Thymus (tissue), 11 donors: ENCODE data around the gene AFTPH. TPM values are rescaled to one million over a fixed set of nuclear protein-coding genes. Genes with fewer than 3 reads are reported as not detected.

Experiments
- DNase-seq, 9 donors: peaks; one replicate each; pipeline ENCODE4 v3.0.0-alpha.2; 2013; ENCODE audit warnings: low spot score in 9 of 9, low read depth in 6 of 9, missing footprints in 1 of 9
- H3K27ac ChIP-seq, 2 donors: one replicate each; pipeline ENCODE4 v1.5.1; 2013; ENCODE audit warnings: control low read depth in 1 of 2, low read depth in 1 of 2, low read length in 1 of 2, mild to moderate bottlenecking in 1 of 2, moderate library complexity in 1 of 2
- H3K27me3 ChIP-seq, 2 donors: one replicate each; pipeline ENCODE4 v1.5.1; 2013; ENCODE audit warnings: low read length in 1 of 2; ENCODE audit not compliant: control insufficient read depth in 2 of 2, insufficient read depth in 1 of 2
- H3K36me3 ChIP-seq, 2 donors: one replicate each; pipeline ENCODE4 v1.5.1; 2013; ENCODE audit warnings: low read length in 1 of 2, mild to moderate bottlenecking in 1 of 2, moderate library complexity in 1 of 2; ENCODE audit not compliant: control insufficient read depth in 2 of 2, insufficient read depth in 2 of 2
- H3K4me1 ChIP-seq, 2 donors: one replicate each; pipeline ENCODE4 v1.5.1; 2013; ENCODE audit warnings: low read length in 2 of 2; ENCODE audit not compliant: control insufficient read depth in 2 of 2, insufficient read depth in 2 of 2
- H3K4me3 ChIP-seq, 2 donors: one replicate each; pipeline ENCODE4 v1.5.1; 2013; ENCODE audit warnings: low read length in 2 of 2, control low read depth in 1 of 2, mild to moderate bottlenecking in 1 of 2
- H3K9me3 ChIP-seq, 2 donors: one replicate each; pipeline ENCODE4 v1.5.1; 2013; ENCODE audit warnings: low read length in 1 of 2, mild to moderate bottlenecking in 1 of 2; ENCODE audit not compliant: control insufficient read depth in 2 of 2, insufficient read depth in 1 of 2
- WGBS: extraction: QIAGEN DNeasy Blood & Tissue Kit; methylation state at CpG from one replicate; pipeline ENCODE4 v1.1.7; 2013; 5-methylcytosine and 5-hydroxymethylcytosine counted together
- polyA plus RNA-seq: library from polyadenylated mRNA; stranded (reverse); fragments of 200-250 nt; gene quantifications from one replicate; pipeline ENCODE4 v1.2.3, GENCODE V29; 2013
- total RNA-seq: library from RNA; stranded (reverse); fragments of 120-200 nt; gene quantifications from one replicate; pipeline ENCODE4 v1.2.4, GENCODE V29; 2013
- donor health status: healthy.

AFTPH gene
- total and polyA plus RNA-seq, 2 donors, result 43.2 to 76.0 TPM

DNA sequence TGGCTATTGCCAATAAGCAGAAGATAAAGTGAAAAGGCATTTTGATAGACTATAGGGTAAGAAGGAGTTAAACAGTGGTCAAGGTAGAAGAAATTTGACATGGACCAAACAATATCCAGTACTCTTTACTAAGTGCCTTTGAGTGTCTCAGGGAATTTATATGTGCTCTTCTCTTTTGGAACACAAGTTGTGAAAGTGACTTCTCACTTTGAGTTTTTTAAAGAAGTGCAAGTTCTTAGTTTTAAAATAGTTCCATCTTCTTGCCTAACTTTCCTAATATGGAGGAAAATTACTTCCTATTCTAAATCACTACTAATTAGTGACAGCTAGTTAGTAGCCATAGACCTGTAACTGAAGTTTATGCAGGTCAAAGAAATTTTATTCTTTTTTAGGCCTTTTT, 63.4 kb downstream of the AFTPH start:
- Histone ChIP-seq H3K27ac (no peak overlapping the region), H3K36me3 (peaks cover 11 to 40% of the 10 kb centered on the region in 2 donors), H3K9me3 (no peaks in the 10 kb centered on the region), H3K4me3 (no peak overlapping the region), H3K4me1 (no peaks in the 10 kb centered on the region), H3K27me3 (no peaks in the 10 kb centered on the region)
- DNase-seq, result no peak

DNA sequence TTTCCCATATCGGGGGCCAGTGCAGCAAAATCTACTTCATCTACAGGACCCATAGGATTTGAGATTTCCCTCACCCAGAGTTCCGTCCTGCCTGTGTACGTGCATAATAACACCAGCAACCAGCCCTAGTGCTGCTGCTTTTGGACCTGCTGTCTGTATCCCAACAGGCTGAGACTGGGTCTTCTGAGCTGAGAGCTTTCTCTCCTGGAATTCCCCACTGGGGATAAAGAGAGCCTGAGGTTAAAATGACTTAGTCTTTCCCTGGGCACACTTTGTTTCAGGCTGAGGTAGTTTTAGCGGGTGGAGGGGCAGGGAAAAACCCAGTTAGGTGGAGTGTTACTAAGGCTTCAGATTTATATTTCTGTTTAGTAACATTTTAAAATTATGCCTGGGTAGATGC, 67.1 kb downstream of the AFTPH start:
- no peak for DNase-seq
- Histone ChIP-seq H3K36me3 (peaks cover 14 to 36% of the 10 kb centered on the region in 2 donors), H3K4me3 (no peak overlapping the region), H3K9me3 (peaks cover 0 to 3% of the 10 kb centered on the region in 2 donors), H3K4me1 (no peaks in the 10 kb centered on the region), H3K27ac (no peak overlapping the region), H3K27me3 (no peaks in the 10 kb centered on the region)
- 95% methylated on average over 4 of the region's 4 CpGs for WGBS

DNA sequence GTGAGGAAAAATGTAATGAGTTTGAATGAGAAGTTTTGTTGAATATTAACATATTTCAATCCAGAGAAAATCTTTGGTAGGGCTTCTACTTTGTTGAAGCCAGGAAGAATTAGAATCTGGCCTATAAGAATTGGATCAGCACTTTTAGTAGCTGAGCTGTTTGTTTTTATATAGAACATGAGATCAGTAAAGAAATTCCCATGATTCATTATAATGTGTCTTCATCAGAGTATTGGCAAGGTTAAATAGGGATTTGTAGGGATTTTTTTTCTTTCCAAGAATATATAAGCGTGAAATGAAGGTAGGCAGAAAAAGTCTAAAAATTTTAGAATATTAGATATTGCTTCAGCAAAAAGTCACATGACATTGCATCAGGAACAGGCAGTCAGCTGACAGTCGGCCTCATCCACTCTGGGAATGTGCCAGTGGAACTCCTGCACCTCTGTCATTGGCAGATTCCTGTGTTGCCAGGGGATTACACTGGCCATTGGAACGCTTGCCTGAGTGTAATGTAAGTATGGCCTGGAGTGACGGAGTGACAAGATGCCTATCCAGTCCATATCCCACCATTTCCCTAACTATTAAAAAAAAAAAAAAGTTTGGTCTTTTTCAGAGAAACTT, 69.0 kb downstream of the AFTPH start:
- H3K9me3 ChIP-seq, result peaks cover 0 to 3% of the 10 kb centered on the region in 2 donors

DNA sequence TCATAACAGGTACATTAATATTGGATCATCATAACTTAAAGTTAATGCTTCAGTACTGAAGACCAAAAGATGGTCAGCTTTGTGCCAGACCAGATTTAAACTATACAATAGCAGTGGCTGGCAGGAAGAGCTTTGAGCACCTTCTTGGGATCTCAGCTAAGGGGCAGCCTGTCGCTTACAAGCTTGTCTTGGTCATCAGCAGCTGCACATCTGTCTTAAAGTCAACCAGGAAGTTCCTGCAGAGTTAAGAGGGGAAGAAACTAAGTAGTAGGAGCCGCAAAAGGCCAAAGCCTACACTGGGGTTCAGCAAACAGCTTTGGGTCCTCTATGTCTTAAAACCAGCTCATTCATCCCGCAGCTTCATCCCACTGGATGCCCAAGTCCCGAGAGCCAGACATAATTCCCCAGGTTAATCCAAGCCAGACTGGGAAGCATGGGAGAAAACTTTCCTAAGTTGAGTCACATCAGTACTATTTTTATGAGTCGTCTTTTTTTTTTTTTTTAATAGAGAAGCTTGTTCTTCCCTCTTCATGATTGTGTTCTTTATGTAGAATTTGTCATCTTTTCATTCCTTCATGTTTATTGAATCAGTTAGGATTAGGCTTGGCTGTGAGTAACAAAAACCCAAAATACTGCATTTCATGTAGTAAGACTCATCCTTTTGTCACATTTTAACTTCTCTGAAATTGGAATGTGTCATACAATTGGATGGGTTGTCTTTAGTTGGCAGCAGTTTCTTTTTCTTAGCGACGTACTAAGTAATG, 70.3 kb downstream of the AFTPH start:
- Histone ChIP-seq H3K27me3 (no peaks in the 10 kb centered on the region), H3K27ac (no peak overlapping the region), H3K4me1 (no peaks in the 10 kb centered on the region), H3K36me3 (peaks cover 12 to 25% of the 10 kb centered on the region in 2 donors), H3K4me3 (no peak overlapping the region), H3K9me3 (peaks cover 0 to 3% of the 10 kb centered on the region in 2 donors)
- no peak for DNase-seq
- 95% methylated on average over 7 of the region's 7 CpGs for whole genome bisulfite sequencing

More for the DNA sequence above, 69.0 kb downstream of the AFTPH start:
- Histone ChIP-seq H3K36me3 (peaks cover 13 to 29% of the 10 kb centered on the region in 2 donors), H3K27ac (no peak overlapping the region), H3K4me3 (no peak overlapping the region), H3K4me1 (no peaks in the 10 kb centered on the region), H3K27me3 (no peaks in the 10 kb centered on the region)
- WGBS, result 96% methylated on average over 4 of the region's 4 CpGs
- DNase-seq, result no peak

DNA sequence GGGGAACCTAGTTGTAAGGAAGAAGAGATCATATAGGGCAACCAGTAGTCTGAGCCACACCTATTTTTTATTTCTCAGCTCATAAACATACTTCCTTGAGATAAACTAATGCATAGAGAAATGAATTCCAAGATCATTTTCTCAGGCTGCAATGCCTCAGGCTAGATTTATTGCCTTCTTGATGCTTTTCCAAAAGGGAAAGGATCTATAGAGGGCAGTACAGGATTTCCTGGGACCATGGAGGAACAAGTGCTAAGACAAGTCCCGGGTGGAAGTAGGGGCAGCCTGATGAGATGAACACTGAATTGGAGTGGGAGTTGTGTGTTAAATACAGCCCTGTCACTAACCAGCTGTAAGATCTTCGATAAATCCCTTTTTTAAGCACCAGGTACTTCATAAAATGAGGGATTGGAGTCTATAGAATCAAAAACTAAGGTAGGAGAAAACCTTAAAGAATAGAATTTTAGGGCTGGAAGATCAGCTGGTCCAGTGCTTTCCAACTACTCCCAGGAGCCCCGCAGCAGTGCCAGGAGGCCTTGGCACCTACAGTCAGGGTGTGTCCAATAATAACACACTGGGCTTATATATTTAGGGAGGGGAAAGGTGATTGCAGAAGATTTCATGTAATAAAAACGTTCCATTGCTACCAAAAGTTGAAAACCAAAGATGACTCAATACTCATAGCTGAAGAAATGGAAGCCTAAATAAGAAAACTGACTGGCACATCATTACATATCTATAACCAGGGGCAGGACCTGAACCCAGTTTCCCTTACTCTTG, 71.5 kb downstream of the AFTPH start:
- no peak overlapping the region for H3K4me3 ChIP-seq
- H3K4me1 ChIP-seq, result peaks cover 0 to 5% of the 10 kb centered on the region in 2 donors
- peaks cover 12 to 17% of the 10 kb centered on the region in 2 donors for H3K36me3 ChIP-seq
- no peak overlapping the region for H3K27ac ChIP-seq
- H3K9me3 ChIP-seq, result peaks cover 0 to 3% of the 10 kb centered on the region in 2 donors
- DNase-seq, result no peak
- H3K27me3 ChIP-seq, result no peaks in the 10 kb centered on the region
- WGBS, result 92% methylated on average over 4 of the region's 4 CpGs

DNA sequence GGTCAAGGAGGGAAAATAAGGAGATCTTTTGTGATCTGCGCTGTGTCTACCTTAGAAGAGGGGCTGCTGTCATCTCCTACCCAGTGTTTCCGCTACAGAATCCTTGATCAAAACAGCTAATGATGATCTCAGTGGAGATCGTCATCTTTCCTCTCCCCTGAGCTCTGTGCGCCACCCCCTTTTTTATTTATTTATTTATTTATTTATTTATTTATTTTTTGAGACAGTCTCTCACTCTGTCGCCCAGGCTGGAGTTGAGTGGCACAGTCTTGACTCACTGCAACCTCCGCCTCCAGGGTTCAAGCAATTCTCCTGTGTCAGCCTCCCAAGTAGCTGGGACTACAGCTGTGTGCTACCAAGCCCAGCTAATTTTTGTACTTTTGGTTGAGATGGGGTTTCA, 74.1 kb downstream of the AFTPH start:
- peaks cover 1 to 2% of the 10 kb centered on the region in 2 donors for H3K36me3 ChIP-seq
- no peak overlapping the region for H3K27ac ChIP-seq
- 97% methylated on average over 6 of the region's 6 CpGs for WGBS
- H3K4me1 ChIP-seq, result peaks cover 0 to 13% of the 10 kb centered on the region in 2 donors
- no peak for DNase-seq
- H3K4me3 ChIP-seq, result no peak overlapping the region
- peaks cover 0 to 3% of the 10 kb centered on the region in 2 donors for H3K9me3 ChIP-seq
- no peaks in the 10 kb centered on the region for H3K27me3 ChIP-seq

DNA sequence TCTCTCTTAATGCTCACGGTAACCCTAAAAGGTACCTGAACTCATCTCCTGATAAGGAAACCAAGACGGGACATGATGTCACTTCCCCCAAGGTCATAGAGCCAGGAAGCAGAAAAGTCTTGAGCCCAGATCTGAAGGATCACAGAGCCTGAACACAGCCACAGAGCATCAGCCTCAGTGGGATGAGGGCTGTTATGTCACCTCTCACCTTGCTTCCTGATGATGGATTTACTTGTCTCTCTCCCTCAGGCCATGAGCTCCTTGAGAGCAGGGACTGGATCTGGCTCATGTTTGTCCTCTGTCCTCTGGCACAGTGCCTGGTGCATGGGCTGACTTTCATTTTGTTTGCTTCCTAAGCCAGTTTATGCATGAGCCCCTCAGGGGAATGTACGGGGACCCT, 75.3 kb downstream of the AFTPH start:
- DNase-seq, result no peak
- Histone ChIP-seq H3K27me3 (no peaks in the 10 kb centered on the region), H3K4me1 (peaks cover 0 to 13% of the 10 kb centered on the region in 2 donors), H3K36me3 (no peaks in the 10 kb centered on the region), H3K27ac (no peak overlapping the region), H3K9me3 (peaks cover 0 to under 1% of the 10 kb centered on the region in 2 donors), H3K4me3 (no peak overlapping the region)
- WGBS, result 63% methylated on average over 3 of the region's 3 CpGs

DNA sequence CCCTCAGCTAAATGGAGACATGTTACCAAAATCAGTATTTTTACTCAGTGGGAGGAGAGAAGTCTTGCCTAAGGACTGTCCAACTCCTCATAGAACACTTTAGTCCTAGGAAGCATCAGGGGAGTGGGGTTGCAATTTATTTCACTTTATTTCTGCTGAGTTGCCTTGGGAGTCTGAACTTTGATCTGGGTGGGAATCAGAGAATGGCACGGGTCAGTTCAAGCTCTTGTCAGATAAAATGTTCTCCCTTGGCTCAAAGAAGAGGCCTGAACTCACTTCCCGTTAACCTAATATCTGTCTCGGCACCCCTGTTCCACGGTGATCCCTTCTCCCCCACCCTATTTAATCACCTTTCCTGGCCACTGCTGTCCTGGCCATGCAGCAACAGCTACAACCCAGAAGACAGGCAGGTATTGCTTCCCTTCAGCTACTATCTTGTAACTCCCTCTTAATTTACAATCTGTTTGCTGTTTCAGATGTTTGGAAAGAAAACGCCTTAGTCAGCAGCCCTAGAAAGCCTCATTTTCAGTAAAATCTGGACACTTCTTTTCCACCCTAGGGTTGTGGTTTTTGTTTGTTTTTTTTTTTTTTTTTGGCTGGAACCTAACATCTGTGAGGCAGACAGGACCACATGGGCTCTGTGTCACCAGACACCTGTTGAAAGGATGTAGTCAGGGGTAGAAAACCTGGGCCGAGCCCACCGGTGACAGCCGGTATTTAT, 77.1 kb downstream of the AFTPH start:
- WGBS, result 92% methylated on average over 8 of the region's 8 CpGs
- peaks cover 0 to 21% of the 10 kb centered on the region in 2 donors for H3K4me1 ChIP-seq

More for the DNA sequence above, 77.1 kb downstream of the AFTPH start:
- DNase-seq, result no peak
- Histone ChIP-seq H3K27me3 (no peaks in the 10 kb centered on the region), H3K4me3 (no peak overlapping the region), H3K27ac (peak overlapping the region in 1 of 2 donors; percentile 7), H3K36me3 (no peaks in the 10 kb centered on the region), H3K9me3 (no peaks in the 10 kb centered on the region)
